Effector memory CD8-positive, alpha-beta T cell (primary cell): ENCODE measurements around the gene NUMBL.

Experiments
- ATAC-seq: fragments of 150-1000 bp; cut with Tn5 transposase; replicated peaks from 2 replicates; pipeline ENCODE4 v1.10.0; 2021; ENCODE audit warnings: mild to moderate bottlenecking, moderate library complexity
- DNase-seq, 3 experiments: peaks; one replicate each; pipeline ENCODE4 v3.0.0; 2021
- H3K27ac Mint-ChIP-seq, 2 donors: one replicate each; pipeline ENCODE4 v1.8.0; 2022; ENCODE audit warnings: mild to moderate bottlenecking in 2 of 2, mixed read lengths in 2 of 2, moderate library complexity in 2 of 2
- H3K27me3 Mint-ChIP-seq, 2 donors: one replicate each; pipeline ENCODE4 v1.8.0; 2022; ENCODE audit warnings: mixed read lengths in 2 of 2
- H3K36me3 Mint-ChIP-seq: one replicate; pipeline ENCODE4 v1.8.0; 2022; ENCODE audit warnings: mild to moderate bottlenecking, moderate library complexity, mixed read lengths; ENCODE audit not compliant: insufficient read depth
- H3K4me1 Mint-ChIP-seq, 2 donors: one replicate each; pipeline ENCODE4 v1.8.0; 2022; ENCODE audit warnings: low read depth in 2 of 2, mixed read lengths in 2 of 2
- H3K4me3 Mint-ChIP-seq, 2 donors: one replicate each; pipeline ENCODE4 v1.8.0; 2022; ENCODE audit warnings: mild to moderate bottlenecking in 2 of 2, mixed read lengths in 2 of 2, moderate library complexity in 2 of 2
- H3K9me3 Mint-ChIP-seq, 2 donors: one replicate each; pipeline ENCODE4 v1.8.0; 2022; ENCODE audit warnings: mixed read lengths in 2 of 2

Gene NUMBL

GRCh38 chr19:40691421-40692211, 1.2 kb upstream of the NUMBL start:
- H3K4me1 Mint-ChIP-seq = peaks cover 0 to 6% of the 10 kb centered on the region in 2 donors
- H3K36me3 Mint-ChIP-seq = peaks cover 7% of the 10 kb centered on the region
- H3K4me3 Mint-ChIP-seq = peak overlapping the region in 1 of 2 donors; percentile 87
- ATAC-seq = no peak
- no peaks in the 10 kb centered on the region for H3K9me3 Mint-ChIP-seq
- H3K27me3 Mint-ChIP-seq = no peaks in the 10 kb centered on the region
- peak overlapping the region in 1 of 2 donors; percentile 90 for H3K27ac Mint-ChIP-seq
- DNase-seq = no peak

GRCh38 chr19:40690693-40691420, 406 bp upstream of the NUMBL start:
- H3K9me3 Mint-ChIP-seq = no peaks in the 10 kb centered on the region
- DNase-seq = peak; percentile 70 to 74 (median 72)
- H3K36me3 Mint-ChIP-seq = peaks cover 7% of the 10 kb centered on the region
- H3K4me3 Mint-ChIP-seq = peak overlapping the region; percentile 86 to 87
- peak overlapping the region; percentile 90 for H3K27ac Mint-ChIP-seq
- no peaks in the 10 kb centered on the region for H3K27me3 Mint-ChIP-seq
- peak; percentile 77 for ATAC-seq
- H3K4me1 Mint-ChIP-seq = peaks cover under 1 to 6% of the 10 kb centered on the region in 2 donors

DNA sequence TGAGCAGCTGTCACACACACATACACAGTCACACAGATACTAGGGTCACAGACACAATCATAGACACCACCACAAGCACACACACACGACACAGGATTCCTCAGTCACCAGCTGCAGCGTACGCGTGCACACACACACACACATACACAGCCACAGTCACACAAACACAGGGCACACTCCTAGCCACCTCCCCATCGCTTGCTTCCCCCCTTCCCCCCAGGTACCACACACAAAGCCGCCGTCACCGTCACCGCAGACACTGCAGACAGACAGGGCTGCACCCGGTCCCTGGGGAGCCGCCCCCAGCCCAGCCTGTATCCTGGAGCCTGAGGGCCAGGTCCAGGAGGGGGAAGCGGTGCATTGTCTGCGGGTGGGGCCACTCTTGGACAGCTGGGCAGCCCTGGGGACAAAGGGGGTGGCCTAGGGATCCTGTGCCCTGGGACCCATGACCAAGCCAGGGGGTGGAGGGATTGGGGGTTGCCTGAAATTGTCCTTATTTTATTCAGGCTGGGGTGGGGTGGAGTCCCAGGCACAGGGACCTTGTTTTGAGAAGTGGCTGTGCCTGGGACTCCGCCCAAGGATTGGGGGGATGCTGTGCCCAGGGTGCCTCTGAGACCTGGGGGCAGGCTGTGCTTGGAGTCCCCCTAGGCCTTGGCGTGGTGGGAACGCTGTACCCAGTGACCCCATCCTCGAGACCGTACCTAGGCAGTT, 957 bp downstream of the NUMBL start:
- peak overlapping the region in 1 of 2 donors; percentile 49 for H3K4me3 Mint-ChIP-seq
- H3K9me3 Mint-ChIP-seq = no peaks in the 10 kb centered on the region
- DNase-seq (peak in 2 of 3 experiments; percentile 20 to 29), ATAC-seq (peak; percentile 19)
- H3K27me3 Mint-ChIP-seq = no peaks in the 10 kb centered on the region
- peaks cover 10% of the 10 kb centered on the region for H3K36me3 Mint-ChIP-seq
- H3K4me1 Mint-ChIP-seq = peaks cover 3 to 6% of the 10 kb centered on the region in 2 donors
- no peak overlapping the region for H3K27ac Mint-ChIP-seq

- Mint-ChIP-seq H3K27ac (no peak overlapping the region), H3K4me3 (no peak overlapping the region), H3K27me3 (no peaks in the 10 kb centered on the region), H3K9me3 (no peaks in the 10 kb centered on the region), H3K36me3 (peaks cover 10% of the 10 kb centered on the region), H3K4me1 (peaks cover 3% of the 10 kb centered on the region in 2 donors)
- DNase-seq (no peak), ATAC-seq (no peak)
Observed at GRCh38 chr19:40688987-40689338, 1.5 kb downstream of the NUMBL start.

- peaks cover 3% of the 10 kb centered on the region in 2 donors for H3K4me1 Mint-ChIP-seq
- no peaks in the 10 kb centered on the region for H3K27me3 Mint-ChIP-seq
- H3K4me3 Mint-ChIP-seq = no peak overlapping the region
- no peak for DNase-seq
- peaks cover 10% of the 10 kb centered on the region for H3K36me3 Mint-ChIP-seq
- H3K27ac Mint-ChIP-seq = no peak overlapping the region
- no peak for ATAC-seq
- no peaks in the 10 kb centered on the region for H3K9me3 Mint-ChIP-seq
Observed at GRCh38 chr19:40688309-40688708, 2.1 kb downstream of the NUMBL start.

DNA sequence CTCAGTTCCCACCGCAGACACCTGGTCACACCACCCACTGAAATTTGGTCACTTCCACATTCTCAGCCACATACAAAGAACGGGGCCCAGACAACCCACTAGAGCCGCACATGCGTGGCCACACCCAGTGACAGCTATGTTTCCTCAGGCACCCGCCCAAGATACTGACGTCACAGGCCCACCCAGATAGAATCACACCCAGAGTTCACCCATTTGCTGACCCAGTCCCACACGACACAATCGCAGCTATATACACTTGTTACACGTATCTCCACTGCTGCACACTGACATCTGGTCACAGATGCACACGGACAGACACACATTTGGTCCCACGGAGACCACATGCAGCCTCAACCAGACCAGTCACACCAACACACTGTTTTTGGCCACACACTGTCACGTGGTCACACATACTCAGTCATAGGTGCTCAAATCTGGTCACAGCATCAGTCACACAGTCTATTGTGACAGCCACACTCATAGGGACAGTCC, 2.9 kb downstream of the NUMBL start:
- Mint-ChIP-seq H3K9me3 (no peaks in the 10 kb centered on the region), H3K36me3 (peaks cover 7% of the 10 kb centered on the region), H3K27ac (no peak overlapping the region), H3K4me3 (no peak overlapping the region), H3K4me1 (peaks cover 3% of the 10 kb centered on the region in 2 donors), H3K27me3 (no peaks in the 10 kb centered on the region)
- peak; percentile 32 to 37 (median 33) for DNase-seq
- ATAC-seq = peak; percentile 27

GRCh38 chr19:40686882-40687524, 3.4 kb downstream of the NUMBL start:
- H3K27ac Mint-ChIP-seq = no peak overlapping the region
- no peak for ATAC-seq

DNA sequence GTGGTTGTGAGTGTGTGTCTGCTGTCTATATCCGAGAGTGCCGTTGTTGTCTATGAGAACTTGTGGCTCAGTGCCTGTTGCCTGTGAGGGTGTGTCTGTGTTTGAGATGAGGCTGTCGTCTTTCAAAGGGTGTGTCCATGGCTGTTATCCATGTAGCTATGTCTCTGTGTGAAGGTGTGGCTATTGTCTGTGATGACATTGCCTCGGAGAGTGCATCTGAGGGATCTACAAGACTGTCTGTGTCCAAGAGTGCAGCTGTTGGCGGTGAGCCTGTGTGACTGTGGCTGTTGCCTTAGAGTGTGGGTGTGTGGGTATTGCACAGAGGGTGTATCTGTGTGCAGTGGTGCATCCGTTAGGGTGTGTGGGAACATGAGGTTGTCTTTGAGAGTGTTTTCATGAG, 4.9 kb downstream of the NUMBL start:
- ATAC-seq (no peak), DNase-seq (no peak)
- no peak overlapping the region for H3K4me3 Mint-ChIP-seq
- peaks cover 4% of the 10 kb centered on the region for H3K36me3 Mint-ChIP-seq
- H3K27me3 Mint-ChIP-seq = no peaks in the 10 kb centered on the region
- peak overlapping the region in 1 of 2 donors; percentile 13 for H3K27ac Mint-ChIP-seq
- H3K4me1 Mint-ChIP-seq = peaks cover 0 to 3% of the 10 kb centered on the region in 2 donors
- no peaks in the 10 kb centered on the region for H3K9me3 Mint-ChIP-seq

More at GRCh38 chr19:40686882-40687524, 3.4 kb downstream of the NUMBL start:
- Mint-ChIP-seq H3K4me3 (no peak overlapping the region), H3K4me1 (peaks cover 3% of the 10 kb centered on the region in 2 donors), H3K9me3 (no peaks in the 10 kb centered on the region), H3K27me3 (no peaks in the 10 kb centered on the region), H3K36me3 (peaks cover 7% of the 10 kb centered on the region)
- no peak for DNase-seq

DNA sequence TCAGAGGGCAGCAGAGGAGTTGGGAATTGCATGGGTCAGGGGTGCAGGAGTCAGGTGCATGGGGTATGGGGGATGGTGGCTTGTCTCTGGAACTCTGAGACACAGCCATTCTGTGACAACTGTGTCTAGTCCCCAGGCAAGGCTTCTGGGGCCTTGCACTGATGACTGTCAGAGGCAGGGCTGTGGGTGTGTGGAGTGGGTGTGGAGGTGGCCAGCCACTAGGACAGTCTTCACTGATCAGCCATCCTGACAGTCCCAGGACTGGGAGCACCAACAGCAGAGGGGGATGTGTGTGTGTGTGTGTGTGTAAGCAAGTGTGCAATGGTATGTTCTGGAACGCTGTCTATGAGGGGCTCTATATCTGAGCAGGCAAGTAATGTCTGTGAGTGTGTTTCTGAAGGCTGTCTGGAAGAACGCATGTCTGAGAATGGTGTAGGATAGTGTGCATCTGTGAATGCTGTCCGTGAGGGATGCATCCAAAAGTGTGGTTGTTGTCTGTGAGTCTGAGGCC, 5.4 kb downstream of the NUMBL start:
- DNase-seq (no peak), ATAC-seq (no peak)
- H3K36me3 Mint-ChIP-seq = peaks cover 6% of the 10 kb centered on the region
- H3K27ac Mint-ChIP-seq = no peak overlapping the region
- no peaks in the 10 kb centered on the region for H3K9me3 Mint-ChIP-seq
- H3K4me1 Mint-ChIP-seq = peaks cover 0 to 3% of the 10 kb centered on the region in 2 donors
- no peak overlapping the region for H3K4me3 Mint-ChIP-seq
- no peaks in the 10 kb centered on the region for H3K27me3 Mint-ChIP-seq

DNA sequence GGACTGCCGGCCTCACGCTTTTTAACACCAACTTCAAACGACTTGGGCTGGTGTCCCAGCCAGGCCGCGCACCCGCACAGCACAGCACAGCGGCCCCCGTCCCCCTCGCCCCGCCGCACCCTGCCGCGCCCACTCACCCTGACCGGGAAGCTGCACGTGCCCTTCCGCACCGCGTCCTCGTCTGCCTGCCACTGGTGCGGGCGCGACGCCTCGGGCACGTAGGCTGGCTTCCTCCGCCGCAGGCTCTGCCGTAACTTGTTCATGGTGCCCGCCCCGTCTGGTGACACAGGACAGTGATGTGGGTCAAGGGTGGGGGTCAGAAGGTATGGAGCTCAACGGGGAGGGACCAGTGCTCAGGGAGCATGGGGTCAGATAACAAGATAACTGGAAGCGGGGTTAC, 6.2 kb downstream of the NUMBL start:
- Mint-ChIP-seq H3K9me3 (no peaks in the 10 kb centered on the region), H3K4me1 (peaks cover 0 to 3% of the 10 kb centered on the region in 2 donors), H3K27me3 (no peaks in the 10 kb centered on the region), H3K27ac (no peak overlapping the region), H3K36me3 (peaks cover 6% of the 10 kb centered on the region), H3K4me3 (no peak overlapping the region)
- ATAC-seq (no peak), DNase-seq (no peak)

DNA sequence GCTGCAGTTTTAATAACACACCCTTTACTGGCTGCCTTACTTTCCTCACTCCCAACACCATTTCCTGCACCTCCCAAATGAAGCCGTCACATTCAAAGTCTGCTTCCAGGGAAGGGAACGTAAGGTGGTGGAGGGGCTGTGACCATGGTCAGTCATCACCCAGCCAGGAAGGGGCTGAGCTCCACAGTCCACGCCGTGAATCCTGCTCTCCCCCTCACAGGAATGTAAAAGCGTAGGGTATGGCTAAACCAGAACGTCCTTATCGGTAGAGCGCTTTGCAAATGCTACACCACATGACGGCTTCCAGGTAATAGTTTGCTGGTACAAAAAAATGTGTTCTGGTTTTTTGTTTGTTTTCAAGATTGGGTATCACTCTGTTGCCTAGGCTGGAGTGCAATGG, 7.0 kb downstream of the NUMBL start:
- ATAC-seq = no peak
- H3K4me1 Mint-ChIP-seq = peaks cover 0 to 3% of the 10 kb centered on the region in 2 donors

GRCh38 chr19:40682431-40682964, 8.0 kb downstream of the NUMBL start:
- peaks cover 6% of the 10 kb centered on the region for H3K36me3 Mint-ChIP-seq
- no peaks in the 10 kb centered on the region for H3K9me3 Mint-ChIP-seq
- no peaks in the 10 kb centered on the region for H3K27me3 Mint-ChIP-seq
- no peak overlapping the region for H3K4me3 Mint-ChIP-seq
- peaks cover 0 to 3% of the 10 kb centered on the region in 2 donors for H3K4me1 Mint-ChIP-seq
- ATAC-seq (no peak), DNase-seq (no peak)
- H3K27ac Mint-ChIP-seq = no peak overlapping the region

More for the DNA sequence above, 7.0 kb downstream of the NUMBL start:
- Mint-ChIP-seq H3K27ac (no peak overlapping the region), H3K27me3 (no peaks in the 10 kb centered on the region), H3K36me3 (peaks cover 6% of the 10 kb centered on the region), H3K9me3 (no peaks in the 10 kb centered on the region), H3K4me3 (no peak overlapping the region)
- DNase-seq = no peak
